ENCODE data around the gene WDR33. TPM values are rescaled to one million over a fixed set of nuclear protein-coding genes. Genes with fewer than 3 reads are reported as not detected.

WDR33 gene
- 18.0 to 28.4 TPM (median 25.5 TPM) in 5 replicates for total RNA-seq (2022; extraction: Qiagen RNA extraction)

DNA sequence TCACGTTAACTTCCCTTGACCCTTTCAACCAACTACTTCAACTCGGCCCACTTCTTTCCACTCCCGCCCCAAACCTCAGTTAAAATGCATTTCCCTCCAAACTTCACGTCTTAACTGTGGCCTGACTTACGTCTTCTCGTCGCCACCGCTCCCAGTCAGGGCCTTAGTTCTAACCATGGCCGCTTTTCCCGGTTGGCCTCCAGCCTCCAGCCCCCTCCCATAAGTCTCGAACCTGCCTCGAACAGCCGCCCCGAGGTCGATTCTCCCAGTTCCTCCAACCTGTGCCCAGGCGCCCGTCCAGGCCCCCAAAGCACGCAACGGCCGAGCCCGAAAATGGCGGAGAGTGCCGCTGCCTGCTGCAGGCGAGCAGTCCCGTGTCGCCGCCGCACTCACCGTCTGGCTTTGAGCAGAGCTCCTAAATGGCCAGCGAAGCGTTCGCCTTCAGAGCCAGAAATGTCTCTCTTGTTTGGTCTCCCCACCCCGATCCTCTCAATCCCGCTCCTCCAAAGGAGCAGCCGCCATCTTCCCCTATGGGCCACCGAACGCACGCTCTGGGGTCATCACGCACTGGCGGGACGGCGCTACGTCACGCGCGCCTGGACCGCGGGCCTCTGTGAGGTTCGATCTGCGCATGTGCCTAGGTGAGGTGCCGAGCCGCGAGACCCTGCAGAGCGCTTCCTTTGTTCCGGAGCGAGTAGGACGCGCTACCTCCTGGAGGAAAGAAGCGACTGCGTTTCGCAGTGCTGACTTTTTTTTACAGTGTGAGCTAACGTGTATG lies at the start of gene WDR33:
TSS of gene WDR33 (minus strand) at position 553 of the 778 bp plus-strand sequence. CDS start 40,190 bp downstream, outside the sequence.

DNA sequence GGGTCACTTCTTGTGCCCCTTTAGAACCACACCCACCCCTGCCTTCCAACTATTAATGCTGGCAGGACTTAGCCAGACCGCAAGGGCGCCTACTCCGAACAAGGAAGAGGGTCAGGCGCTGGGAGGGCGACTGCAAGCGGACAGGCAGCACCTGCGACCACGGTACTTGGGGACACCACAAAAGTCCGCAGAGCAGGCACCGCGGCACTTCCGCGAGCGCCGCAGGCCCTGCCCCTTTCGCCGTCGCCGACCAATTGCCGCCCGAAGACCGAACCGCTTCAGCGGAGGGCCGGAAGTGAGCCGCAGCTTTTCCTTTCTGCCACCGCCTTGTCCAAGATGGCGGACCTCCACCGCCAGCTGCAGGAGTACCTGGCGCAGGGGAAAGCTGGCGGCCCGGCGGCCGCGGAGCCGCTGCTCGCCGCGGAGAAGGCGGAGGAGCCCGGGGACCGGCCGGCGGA lies 109.7 kb downstream of the WDR33 start, which contains the start of gene SFT2D3:
TSS of gene SFT2D3 (plus strand) at position 305 of the 458 bp plus-strand sequence. CDS start at position 337, 32 bp downstream.

DNA sequence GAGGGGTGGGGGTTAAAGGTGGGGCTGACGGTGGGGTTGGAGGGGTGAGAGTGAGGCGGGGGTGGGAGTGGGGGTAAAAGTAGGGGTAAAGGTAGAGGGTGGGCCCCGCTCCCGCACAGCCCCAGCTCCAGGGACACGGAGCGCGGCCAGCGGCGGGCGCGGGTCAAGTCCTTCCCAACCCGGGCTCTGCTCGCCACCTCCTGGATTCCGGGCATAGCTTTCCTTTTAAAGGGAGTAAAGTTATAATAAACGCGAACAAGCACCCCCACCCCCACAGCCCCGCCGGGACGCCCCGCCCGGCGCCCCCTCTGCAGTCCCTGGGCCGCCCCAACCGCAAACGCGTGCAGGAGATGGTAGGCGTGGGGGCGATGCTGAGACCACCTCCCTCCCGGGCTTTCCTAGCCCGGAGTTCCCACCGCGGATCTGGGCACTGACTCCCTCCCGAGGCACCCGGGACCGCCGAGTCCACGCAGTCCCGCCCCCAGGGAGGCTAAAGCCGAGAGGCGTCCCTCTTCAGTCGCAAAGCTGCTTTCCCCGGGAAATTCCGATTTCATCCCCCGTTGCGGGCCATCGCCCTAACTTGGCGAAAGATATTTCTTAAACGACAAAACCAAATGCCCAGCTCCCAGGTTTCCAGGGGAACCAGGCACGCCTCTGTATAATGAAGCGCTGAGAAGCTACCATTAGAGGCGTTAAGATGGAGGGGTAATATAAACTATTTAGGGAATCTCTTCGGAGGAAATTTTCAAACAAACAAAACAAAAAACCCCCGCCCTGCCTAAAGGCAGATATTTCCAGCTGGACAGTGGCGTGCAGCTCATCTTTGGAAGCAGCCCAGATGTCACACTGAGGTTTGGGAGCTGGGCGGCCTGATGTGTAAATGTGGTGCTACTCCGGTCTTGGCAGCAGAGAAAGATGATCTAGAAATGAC lies 135.4 kb downstream of the WDR33 start, which contains the start of gene LIMS2:
TSS of gene LIMS2 (minus strand) at position 200 of the 931 bp plus-strand sequence. CDS start 506 bp downstream, outside the sequence.

Other genes with a start within 250 kb of the WDR33 start
- 0.06 to 0.08 TPM (median 0.07 TPM) in 3 of 5 replicates, not detected in the others for gene GPR17, start 165.0 kb downstream of the WDR33 start, total RNA-seq (2022; extraction: Qiagen RNA extraction)
- 6.2 to 11.8 TPM (median 7.9 TPM) in 5 replicates for gene LIMS2, start 135.6 kb downstream of the WDR33 start, total RNA-seq (2022; extraction: Qiagen RNA extraction)
- gene SFT2D3, start 109.7 kb downstream of the WDR33 start, total RNA-seq (2022; extraction: Qiagen RNA extraction): 4.3 to 5.4 TPM (median 4.8 TPM) in 5 replicates
- gene POLR2D, start 47.0 kb upstream of the WDR33 start, total RNA-seq (2022; extraction: Qiagen RNA extraction): 52.2 to 59.6 TPM (median 56.1 TPM) in 5 replicates
- 16.1 to 19.8 TPM (median 16.8 TPM) in 5 replicates for gene AMMECR1L, start 74.8 kb upstream of the WDR33 start, total RNA-seq (2022; extraction: Qiagen RNA extraction)
- 10.8 to 14.5 TPM (median 13.2 TPM) in 5 replicates for gene SAP130, start 216.9 kb upstream of the WDR33 start, total RNA-seq (2022; extraction: Qiagen RNA extraction)

All from A549 treated with dexamethasone at 1 μM for 4 hours (cell line).